GM18909 (cell line): Measurements from ENCODE around the gene HUNK.

ENCODE experiments used
- ATAC-seq: cut with Tn5 transposase; IDR thresholded peaks from one replicate; pipeline ENCODE4 v1.9.1; 2021; ENCODE audit warnings: mild to moderate bottlenecking; ENCODE audit not compliant: unreplicated experiment, poor library complexity

Gene HUNK

DNA sequence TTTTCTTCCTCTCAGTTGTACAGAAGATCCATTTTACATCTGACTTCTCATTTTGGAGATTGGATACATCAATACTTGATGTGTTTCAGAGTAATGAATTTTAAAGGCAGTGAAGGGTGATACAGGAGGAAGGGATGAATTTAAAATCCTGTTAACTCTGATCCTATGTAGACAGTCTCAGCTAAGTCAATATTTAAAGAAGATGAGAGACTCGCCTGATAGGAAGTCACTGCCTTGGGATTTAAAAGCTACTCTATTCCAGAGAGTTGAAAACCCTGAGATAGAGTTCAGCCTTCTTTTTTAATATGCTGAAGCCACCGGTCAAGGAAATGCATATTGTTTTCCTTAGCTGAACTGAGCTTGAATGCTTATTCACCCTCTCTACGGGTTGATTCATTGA is 42.7 kb downstream of the HUNK start:
- ATAC-seq = no peak

- ATAC-seq = no peak
These were observed 44.3 kb downstream of the HUNK start for GRCh38 chr21:31917108-31917507.

DNA sequence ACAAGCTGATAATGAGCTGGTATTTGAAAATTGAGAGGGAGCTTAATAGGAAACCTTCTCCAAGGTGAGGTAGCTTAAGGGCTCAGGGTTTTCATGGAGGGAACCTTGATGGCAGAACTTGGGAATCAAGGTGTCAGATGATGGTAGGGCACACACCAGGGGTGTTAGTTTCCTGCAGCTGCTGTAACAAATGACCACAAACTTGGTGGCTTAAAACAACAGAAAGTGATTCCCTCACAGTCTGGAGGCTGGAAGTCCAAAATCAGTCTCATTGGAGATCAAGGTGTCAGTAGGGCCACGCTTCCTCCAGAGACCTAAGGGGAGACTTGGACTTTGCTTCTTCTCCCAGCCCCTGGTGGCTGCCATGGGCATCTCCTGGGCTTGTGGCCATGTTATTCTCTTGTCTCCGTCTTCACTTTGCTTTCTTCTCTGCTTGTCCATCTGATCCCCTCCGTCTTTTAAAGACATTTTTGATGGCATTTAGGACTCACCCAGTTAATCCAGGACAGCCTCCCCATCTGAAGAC is 45.5 kb downstream of the HUNK start:
- ATAC-seq = no peak

- ATAC-seq = no peak
These were observed 47.5 kb downstream of the HUNK start for GRCh38 chr21:31920275-31920674.

- ATAC-seq = no peak
These were observed 48.3 kb downstream of the HUNK start for GRCh38 chr21:31921079-31921478.

- no peak for ATAC-seq
These were observed 50.1 kb downstream of the HUNK start for GRCh38 chr21:31922881-31923280.

- ATAC-seq = no peak
These were observed 50.9 kb downstream of the HUNK start for GRCh38 chr21:31923756-31924155.

- ATAC-seq = no peak
These were observed 51.7 kb downstream of the HUNK start for GRCh38 chr21:31924548-31924947.

- no peak for ATAC-seq
These were observed 53.7 kb downstream of the HUNK start for GRCh38 chr21:31926498-31926897.

- no peak for ATAC-seq
These were observed 55.0 kb downstream of the HUNK start for GRCh38 chr21:31927689-31928353.

DNA sequence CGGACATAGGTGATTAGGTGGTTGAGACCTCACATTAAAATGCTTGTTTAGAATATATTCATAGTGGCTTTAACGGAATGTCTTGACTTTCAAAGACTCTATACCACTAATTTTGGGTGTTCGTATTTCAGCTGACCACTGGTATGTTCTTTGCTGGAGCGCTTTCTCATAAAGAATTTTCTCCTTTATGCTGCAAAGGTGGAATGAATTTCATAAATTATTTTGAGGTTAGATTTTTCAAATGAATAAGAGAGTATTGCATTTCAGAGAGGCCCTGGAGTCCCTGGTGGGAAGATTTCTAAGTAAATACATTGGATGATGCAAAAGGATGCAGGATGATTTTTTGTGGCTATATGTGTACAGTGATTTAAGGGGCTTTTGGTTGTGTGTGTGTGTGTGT is 55.8 kb downstream of the HUNK start:
- ATAC-seq = no peak

GRCh38 chr21:31929548-31929947 is 56.7 kb downstream of the HUNK start:
- no peak for ATAC-seq

DNA sequence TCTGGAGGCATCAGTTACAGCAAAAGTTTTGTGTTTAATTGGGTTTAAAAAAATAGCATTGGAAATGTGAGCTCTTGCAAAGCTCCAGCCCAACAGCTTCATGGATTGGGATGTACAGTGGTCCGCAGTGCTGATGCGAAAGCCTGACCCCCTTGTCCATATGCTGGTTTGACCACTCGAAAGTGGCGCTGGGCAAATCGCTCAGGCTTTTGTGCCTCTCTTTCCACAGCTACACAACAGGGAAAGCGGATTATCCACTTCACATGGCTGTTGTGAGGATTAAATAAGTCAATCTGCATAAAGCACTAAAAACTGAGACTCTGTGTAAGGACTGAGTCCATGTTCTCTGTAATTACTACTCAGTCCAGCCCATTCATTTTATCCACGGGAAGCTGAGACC is 57.2 kb downstream of the HUNK start:
- ATAC-seq = no peak

DNA sequence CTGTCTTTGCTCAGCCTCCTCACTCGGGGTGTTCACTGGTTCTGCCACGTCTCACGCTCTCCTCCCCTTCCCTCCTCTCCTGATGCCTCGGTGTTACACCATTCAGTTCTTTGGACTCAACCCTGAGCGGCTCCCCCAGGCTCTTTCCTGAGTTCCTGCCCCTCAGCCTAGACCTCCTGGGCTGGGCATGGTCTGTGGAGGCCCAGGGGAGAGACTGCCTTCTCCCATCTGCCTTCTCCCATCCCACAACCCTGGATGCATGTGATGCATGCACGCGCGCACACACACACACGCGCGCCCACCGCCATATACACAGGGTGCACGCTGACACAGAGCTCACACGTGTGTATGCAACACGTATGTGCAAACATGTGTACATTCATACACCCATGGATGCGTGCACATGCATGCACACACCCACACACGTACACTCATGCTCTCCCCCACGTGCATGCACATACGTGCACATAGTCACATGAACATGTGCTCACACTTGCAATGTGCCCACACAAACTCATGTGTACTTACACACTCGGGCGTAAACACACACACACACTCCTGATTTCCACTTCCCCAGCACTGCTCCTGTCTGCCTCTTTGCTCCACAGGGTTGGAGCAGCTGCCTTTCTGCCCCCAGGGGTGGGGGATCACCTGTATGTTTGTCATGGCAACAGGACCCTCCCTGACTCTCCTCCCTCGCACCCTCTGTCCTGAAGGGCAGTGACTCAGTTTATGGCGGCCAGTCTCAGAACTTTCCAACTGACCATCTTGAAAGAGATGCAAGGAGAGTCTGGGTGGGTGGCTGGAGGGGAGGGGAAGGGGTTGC is 59.0 kb downstream of the HUNK start:
- ATAC-seq = no peak

- ATAC-seq = no peak
These were observed 59.6 kb downstream of the HUNK start for GRCh38 chr21:31932470-31932764.

DNA sequence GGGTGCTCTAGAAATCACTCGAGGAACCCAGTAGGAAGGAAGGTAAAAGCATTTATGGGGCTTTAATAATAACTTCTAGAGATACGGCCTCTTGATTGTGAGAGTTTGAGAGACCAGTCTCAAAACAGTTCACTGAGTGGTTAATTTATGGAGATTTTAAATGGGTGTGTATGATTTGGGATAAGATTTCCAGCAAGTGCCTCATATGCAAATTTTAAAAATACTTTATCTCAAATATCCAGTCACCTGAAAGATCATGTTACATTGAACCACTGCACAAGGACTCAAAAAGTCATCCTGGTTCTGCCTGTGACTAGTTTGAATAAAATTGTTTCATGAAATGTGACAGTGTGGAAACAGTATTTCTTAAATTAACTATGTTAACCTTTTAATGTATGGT is 64.5 kb downstream of the HUNK start:
- ATAC-seq = no peak

DNA sequence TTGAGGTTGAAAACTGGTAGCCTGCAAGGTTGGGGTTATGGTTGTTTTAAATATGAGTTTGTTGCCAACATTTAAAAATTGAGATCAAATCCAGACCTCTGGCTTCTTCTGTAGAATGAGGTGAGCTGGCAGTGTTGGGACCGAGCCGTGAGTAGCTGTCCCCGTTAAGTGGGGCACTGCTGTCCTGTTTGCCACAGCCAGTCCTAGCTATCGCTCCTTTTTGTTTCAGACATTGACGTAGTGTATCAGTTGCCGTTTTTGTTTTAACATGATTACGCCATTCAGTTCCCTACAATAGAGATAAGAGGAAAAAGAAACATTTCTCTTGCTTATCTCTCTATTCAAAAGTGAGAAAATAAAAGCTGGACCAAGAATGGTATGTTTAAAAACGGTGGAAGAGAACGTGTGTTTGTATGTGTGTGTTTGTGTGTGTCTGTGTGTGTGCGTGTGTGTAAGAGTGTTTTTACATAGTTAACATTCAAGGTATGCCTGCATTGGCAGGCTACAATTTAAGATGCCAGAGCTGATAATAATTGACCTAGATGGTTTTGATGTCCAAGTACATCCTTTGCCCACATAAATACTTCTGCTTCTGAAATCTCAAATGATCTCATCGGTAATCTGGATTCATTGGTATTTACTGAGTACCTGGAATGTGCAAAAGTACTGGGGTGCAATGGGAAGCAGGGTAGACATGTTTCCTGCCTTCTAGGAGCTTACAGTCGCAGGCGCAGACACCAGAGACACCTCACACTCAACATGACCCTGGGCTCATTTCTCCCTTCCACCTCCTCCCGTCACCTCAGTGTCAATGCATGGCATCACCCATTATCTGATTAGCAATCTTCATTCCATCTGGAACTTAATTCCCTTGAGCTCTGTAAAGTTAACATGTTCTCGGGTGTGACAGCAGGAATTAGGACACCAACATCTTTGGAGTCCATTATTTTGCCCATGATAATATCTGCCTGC is 65.8 kb downstream of the HUNK start:
- no peak for ATAC-seq

GRCh38 chr21:31941694-31942093 is 68.9 kb downstream of the HUNK start:
- ATAC-seq = no peak

DNA sequence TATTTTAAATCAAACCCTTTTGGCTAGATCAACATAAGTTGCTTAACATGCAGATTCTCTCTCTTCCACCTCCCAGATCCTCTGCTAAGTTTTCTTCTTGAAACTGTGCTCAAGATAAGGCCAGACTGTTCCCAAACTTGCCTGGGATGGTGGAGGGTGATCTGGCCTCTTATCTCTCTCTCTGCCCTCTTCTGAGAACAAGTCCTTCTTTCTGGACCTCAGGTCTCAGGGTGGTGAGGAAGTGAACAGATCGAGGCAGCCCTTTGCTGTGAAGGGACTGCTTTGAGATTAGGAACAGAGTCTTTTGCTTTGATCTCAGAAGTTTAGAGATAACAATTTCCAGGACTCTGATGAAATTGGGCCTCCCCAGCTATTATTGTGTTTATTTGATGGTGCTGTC is 70.7 kb downstream of the HUNK start:
- no peak for ATAC-seq

DNA sequence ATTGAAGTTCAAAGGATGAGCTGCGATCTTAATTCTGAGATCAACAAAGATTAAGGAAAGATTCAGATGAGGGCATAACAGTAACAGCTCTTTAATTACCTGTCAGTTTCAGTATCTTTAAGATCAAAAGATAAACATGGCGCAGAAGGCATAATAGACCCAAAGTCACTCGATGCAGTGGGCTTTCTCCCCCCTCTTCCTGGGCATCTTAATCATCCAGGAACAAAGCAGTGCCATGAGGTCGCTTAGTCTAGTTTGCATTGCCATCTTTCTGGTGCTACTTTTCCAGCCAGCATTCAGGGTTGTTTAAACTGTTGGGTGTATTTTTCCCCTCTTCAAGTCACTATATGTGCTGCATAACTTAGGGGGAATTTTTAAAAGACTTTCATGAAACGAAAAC is 72.3 kb downstream of the HUNK start:
- ATAC-seq = no peak

GRCh38 chr21:31945546-31945945 is 72.7 kb downstream of the HUNK start:
- no peak for ATAC-seq
